Activated B cell treated with CpG ODN at 0.5 μM for 24 hours (primary cell): ENCODE measurements around the gene GRM4. TPM values are rescaled to one million over a fixed set of nuclear protein-coding genes. Genes with fewer than 3 reads are reported as not detected.

ENCODE experiments used
- ATAC-seq: fragments of 200-7000 bp; cut with Tn5 transposase; one replicate; pipeline ENCODE4 v1.10.0; 2021; ENCODE audit warnings: low read depth, mild to moderate bottlenecking, moderate library complexity
- CTCF ChIA-PET: fragments of 350-600 bp; sonication (Branson Sonifier 250); formaldehyde crosslinking; loops from one replicate; lab custom pipeline; 2021; ENCODE audit warnings: antibody characterized with exemption; lab: Charles Lee
- POLR2A ChIA-PET: fragments of 350-600 bp; sonication (Branson Sonifier 250); formaldehyde crosslinking; loops from one replicate; lab custom pipeline; 2021; ENCODE audit warnings: antibody characterized with exemption; lab: Charles Lee
- DNase-seq: peaks from one replicate; pipeline ENCODE4 v3.0.0; 2022
- H3K27ac Mint-ChIP-seq: one replicate; pipeline ENCODE4 v1.8.0; 2020; ENCODE audit warnings: mixed read lengths
- H3K27me3 Mint-ChIP-seq: one replicate; pipeline ENCODE4 v1.8.0; 2021; ENCODE audit warnings: mixed read lengths
- H3K36me3 Mint-ChIP-seq: one replicate; pipeline ENCODE4 v1.8.0; 2021; ENCODE audit warnings: low read depth, mixed read lengths
- H3K4me1 Mint-ChIP-seq: one replicate; pipeline ENCODE4 v1.8.0; 2021; ENCODE audit warnings: mixed read lengths
- H3K4me3 Mint-ChIP-seq: one replicate; pipeline ENCODE4 v1.8.0; 2020; ENCODE audit warnings: mild to moderate bottlenecking, mixed read lengths
- H3K9me3 Mint-ChIP-seq: one replicate; pipeline ENCODE4 v1.8.0; 2020; ENCODE audit warnings: mixed read lengths
- CTCF ChIP-seq: fragments of 200-600 bp; IDR thresholded peaks from one replicate; pipeline ENCODE4 v1.8.0; 2022; ENCODE audit warnings: antibody characterized with exemption, mild to moderate bottlenecking
- intact Hi-C: fragments of 100-400 bp; cut with micrococcal nuclease; formaldehyde crosslinking; loops from one replicate; pipeline ENCODE4 v1.15.1; 2024
- total RNA-seq: library from RNA; stranded (reverse); gene quantifications from 2 replicates; pipeline ENCODE4 v1.2.3, GENCODE V29; 2022

Gene GRM4
- total RNA-seq, 1 donor from 2014 or later: not detected

- DNase-seq: no peak
- ATAC-seq: no peak
- Mint-ChIP-seq H3K4me3 (no peak overlapping the region), H3K9me3 (peaks cover 11% of the 10 kb centered on the region), H3K36me3 (no peaks in the 10 kb centered on the region), H3K4me1 (no peaks in the 10 kb centered on the region), H3K27me3 (peaks cover 18% of the 10 kb centered on the region), H3K27ac (no peak overlapping the region)
- ChIA-PET POLR2A (no interaction called here), CTCF (no interaction called here)
- intact Hi-C loops: no loop called here
- TF ChIP-seq CTCF: no peak
Measured at GRCh38 chr6:33994472-33995308, 151.2 kb downstream of the GRM4 start.

- ATAC-seq (no peak), DNase-seq (no peak)
- POLR2A ChIA-PET: no interaction called here
- intact Hi-C loops: no loop called here
- Mint-ChIP-seq H3K9me3 (peaks cover 11% of the 10 kb centered on the region), H3K36me3 (no peaks in the 10 kb centered on the region), H3K27me3 (peaks cover 19% of the 10 kb centered on the region), H3K4me1 (no peaks in the 10 kb centered on the region), H3K27ac (no peak overlapping the region), H3K4me3 (no peak overlapping the region)
- CTCF ChIA-PET: no interaction called here
- TF ChIP-seq CTCF: no peak
Measured at GRCh38 chr6:33993653-33994471, 152.0 kb downstream of the GRM4 start.

GRCh38 chr6:33993091-33993490 is 152.8 kb downstream of the GRM4 start:
- ChIA-PET CTCF (no interaction called here), POLR2A (no interaction called here)
- TF ChIP-seq CTCF: no peak
- peaks cover 22% of the 10 kb centered on the region for H3K27me3 Mint-ChIP-seq
- no peaks in the 10 kb centered on the region for H3K4me1 Mint-ChIP-seq
- DNase-seq (no peak), ATAC-seq (no peak)
- peaks cover 11% of the 10 kb centered on the region for H3K9me3 Mint-ChIP-seq
- H3K27ac Mint-ChIP-seq: no peak overlapping the region
- H3K4me3 Mint-ChIP-seq: no peak overlapping the region
- intact Hi-C loops: no loop called here
- H3K36me3 Mint-ChIP-seq: no peaks in the 10 kb centered on the region

GRCh38 chr6:33992191-33992590 is 153.7 kb downstream of the GRM4 start:
- no peak overlapping the region for H3K4me3 Mint-ChIP-seq
- DNase-seq: no peak
- TF ChIP-seq CTCF: no peak
- no peaks in the 10 kb centered on the region for H3K36me3 Mint-ChIP-seq
- ATAC-seq: no peak
- H3K4me1 Mint-ChIP-seq: no peaks in the 10 kb centered on the region
- ChIA-PET CTCF (no interaction called here), POLR2A (no interaction called here)
- intact Hi-C loops: no loop called here
- H3K27me3 Mint-ChIP-seq: peaks cover 22% of the 10 kb centered on the region
- peaks cover 5% of the 10 kb centered on the region for H3K9me3 Mint-ChIP-seq
- H3K27ac Mint-ChIP-seq: no peak overlapping the region

- Mint-ChIP-seq H3K27me3 (peaks cover 21% of the 10 kb centered on the region), H3K4me1 (no peaks in the 10 kb centered on the region), H3K9me3 (no peaks in the 10 kb centered on the region), H3K36me3 (no peaks in the 10 kb centered on the region), H3K4me3 (no peak overlapping the region), H3K27ac (no peak overlapping the region)
- DNase-seq (no peak), ATAC-seq (no peak)
- intact Hi-C loops: no loop called here
- TF ChIP-seq CTCF: no peak
- CTCF ChIA-PET: no interaction called here
- POLR2A ChIA-PET: no interaction called here
Measured at GRCh38 chr6:33991610-33992009, 154.3 kb downstream of the GRM4 start.
